Activated T-cell treated with anti-CD3 and anti-CD28 coated beads, Interleukin-2, amount 50 U/mL, for 4 hours (primary cell): ENCODE results near the gene ZCCHC7. TPM values are rescaled to one million over a fixed set of nuclear protein-coding genes. Genes with fewer than 3 reads are reported as not detected.

Source experiments
- ATAC-seq, 2 donors: fragments of 200-7000 bp; cut with Tn5 transposase; one replicate each; pipeline ENCODE4 v1.10.0; 2021
- DNase-seq: peaks from one replicate; pipeline ENCODE4 v3.0.0-alpha.2; 2020
- H3K27me3 Mint-ChIP-seq: one replicate; pipeline ENCODE4 v1.8.0; 2021; ENCODE audit warnings: low read depth, mixed read lengths
- H3K36me3 Mint-ChIP-seq: one replicate; pipeline ENCODE4 v1.8.0; 2022; ENCODE audit warnings: mixed read lengths; ENCODE audit not compliant: insufficient read depth
- H3K4me1 Mint-ChIP-seq: one replicate; pipeline ENCODE4 v1.8.0; 2021; ENCODE audit warnings: low read depth, mixed read lengths
- H3K4me3 Mint-ChIP-seq: one replicate; pipeline ENCODE4 v1.8.0; 2021; ENCODE audit warnings: mild to moderate bottlenecking, moderate library complexity, mixed read lengths
- H3K9me3 Mint-ChIP-seq: one replicate; pipeline ENCODE4 v1.8.0; 2021; ENCODE audit warnings: mixed read lengths
- total RNA-seq, 3 donors: library from RNA; stranded (reverse); gene quantifications; one replicate each; pipeline ENCODE4 v1.2.1, GENCODE V29; 2021

ZCCHC7 gene
- total RNA-seq, 3 donors from 2014 or later, result 23.6 to 25.6 (median 24.8) TPM

- H3K4me1 Mint-ChIP-seq, result peaks cover 20% of the 10 kb centered on the region
- H3K36me3 Mint-ChIP-seq, result peaks cover 10% of the 10 kb centered on the region
- ATAC-seq, result peak; percentile 51 to 58
- no peak overlapping the region for H3K4me3 Mint-ChIP-seq
- H3K27me3 Mint-ChIP-seq, result no peaks in the 10 kb centered on the region
- no peak for DNase-seq
- H3K9me3 Mint-ChIP-seq, result no peaks in the 10 kb centered on the region
These were observed 101.2 kb downstream of the ZCCHC7 start for GRCh38 chr9:37221489-37222106.

GRCh38 chr9:37229455-37229854 is 109.1 kb downstream of the ZCCHC7 start:
- Mint-ChIP-seq H3K9me3 (no peaks in the 10 kb centered on the region), H3K36me3 (peaks cover 10% of the 10 kb centered on the region), H3K4me1 (peaks cover 20% of the 10 kb centered on the region), H3K4me3 (no peak overlapping the region), H3K27me3 (no peaks in the 10 kb centered on the region)
- no peak for DNase-seq
- no peak for ATAC-seq

GRCh38 chr9:37229882-37230482 is 109.6 kb downstream of the ZCCHC7 start:
- no peaks in the 10 kb centered on the region for H3K9me3 Mint-ChIP-seq
- H3K4me1 Mint-ChIP-seq, result peaks cover 20% of the 10 kb centered on the region
- no peak for DNase-seq
- no peak overlapping the region for H3K4me3 Mint-ChIP-seq
- no peak for ATAC-seq
- no peaks in the 10 kb centered on the region for H3K27me3 Mint-ChIP-seq
- H3K36me3 Mint-ChIP-seq, result peaks cover 10% of the 10 kb centered on the region

GRCh38 chr9:37236822-37237221 is 116.4 kb downstream of the ZCCHC7 start:
- Mint-ChIP-seq H3K27me3 (no peaks in the 10 kb centered on the region), H3K4me1 (peaks cover 34% of the 10 kb centered on the region), H3K4me3 (no peak overlapping the region), H3K9me3 (no peaks in the 10 kb centered on the region), H3K36me3 (peaks cover 19% of the 10 kb centered on the region)
- ATAC-seq (no peak), DNase-seq (no peak)

GRCh38 chr9:37238122-37238521 is 117.7 kb downstream of the ZCCHC7 start:
- H3K4me1 Mint-ChIP-seq, result peaks cover 28% of the 10 kb centered on the region
- H3K36me3 Mint-ChIP-seq, result peaks cover 19% of the 10 kb centered on the region
- DNase-seq, result no peak
- no peak overlapping the region for H3K4me3 Mint-ChIP-seq
- H3K9me3 Mint-ChIP-seq, result no peaks in the 10 kb centered on the region
- no peaks in the 10 kb centered on the region for H3K27me3 Mint-ChIP-seq
- no peak for ATAC-seq

- DNase-seq (no peak), ATAC-seq (no peak)
- Mint-ChIP-seq H3K27me3 (no peaks in the 10 kb centered on the region), H3K36me3 (peaks cover 13% of the 10 kb centered on the region), H3K4me1 (peaks cover 20% of the 10 kb centered on the region), H3K9me3 (no peaks in the 10 kb centered on the region), H3K4me3 (no peak overlapping the region)
These were observed 119.0 kb downstream of the ZCCHC7 start for GRCh38 chr9:37239224-37239859.

- Mint-ChIP-seq H3K4me1 (peaks cover 20% of the 10 kb centered on the region), H3K27me3 (no peaks in the 10 kb centered on the region), H3K9me3 (no peaks in the 10 kb centered on the region), H3K4me3 (no peak overlapping the region), H3K36me3 (peaks cover 12% of the 10 kb centered on the region)
- ATAC-seq (no peak), DNase-seq (no peak)
These were observed 119.5 kb downstream of the ZCCHC7 start for GRCh38 chr9:37239921-37240320.

- peaks cover 8% of the 10 kb centered on the region for H3K36me3 Mint-ChIP-seq
- H3K27me3 Mint-ChIP-seq, result no peaks in the 10 kb centered on the region
- H3K9me3 Mint-ChIP-seq, result no peaks in the 10 kb centered on the region
- no peak for ATAC-seq
- no peak for DNase-seq
- no peak overlapping the region for H3K4me3 Mint-ChIP-seq
- H3K4me1 Mint-ChIP-seq, result peaks cover 20% of the 10 kb centered on the region
These were observed 121.0 kb downstream of the ZCCHC7 start for GRCh38 chr9:37241340-37241739.

- DNase-seq (no peak), ATAC-seq (no peak)
- Mint-ChIP-seq H3K27me3 (no peaks in the 10 kb centered on the region), H3K9me3 (no peaks in the 10 kb centered on the region), H3K36me3 (peaks cover 9% of the 10 kb centered on the region), H3K4me3 (no peak overlapping the region), H3K4me1 (peaks cover 16% of the 10 kb centered on the region)
These were observed 121.7 kb downstream of the ZCCHC7 start for GRCh38 chr9:37242089-37242488.

GRCh38 chr9:37243588-37244345 is 123.4 kb downstream of the ZCCHC7 start:
- peaks cover 5% of the 10 kb centered on the region for H3K4me1 Mint-ChIP-seq
- H3K27me3 Mint-ChIP-seq, result no peaks in the 10 kb centered on the region
- peaks cover 9% of the 10 kb centered on the region for H3K36me3 Mint-ChIP-seq
- ATAC-seq (no peak), DNase-seq (no peak)
- no peak overlapping the region for H3K4me3 Mint-ChIP-seq
- no peaks in the 10 kb centered on the region for H3K9me3 Mint-ChIP-seq

- Mint-ChIP-seq H3K4me1 (peaks cover 4% of the 10 kb centered on the region), H3K9me3 (no peaks in the 10 kb centered on the region), H3K27me3 (no peaks in the 10 kb centered on the region), H3K4me3 (no peak overlapping the region), H3K36me3 (peaks cover 25% of the 10 kb centered on the region)
- DNase-seq (no peak), ATAC-seq (no peak)
These were observed 126.5 kb downstream of the ZCCHC7 start for GRCh38 chr9:37246826-37247225.

- DNase-seq (no peak), ATAC-seq (no peak)
- H3K27me3 Mint-ChIP-seq, result no peaks in the 10 kb centered on the region
- H3K36me3 Mint-ChIP-seq, result peaks cover 33% of the 10 kb centered on the region
- H3K4me3 Mint-ChIP-seq, result no peak overlapping the region
- H3K4me1 Mint-ChIP-seq, result peaks cover 7% of the 10 kb centered on the region
- peaks cover 3% of the 10 kb centered on the region for H3K9me3 Mint-ChIP-seq
These were observed 128.3 kb downstream of the ZCCHC7 start for GRCh38 chr9:37248651-37249163.

- no peak for ATAC-seq
- Mint-ChIP-seq H3K4me3 (no peak overlapping the region), H3K9me3 (peaks cover 3% of the 10 kb centered on the region), H3K36me3 (peaks cover 37% of the 10 kb centered on the region), H3K27me3 (no peaks in the 10 kb centered on the region), H3K4me1 (peaks cover 8% of the 10 kb centered on the region)
- no peak for DNase-seq
These were observed 131.1 kb downstream of the ZCCHC7 start for GRCh38 chr9:37251452-37251851.

GRCh38 chr9:37253377-37253937 is 133.1 kb downstream of the ZCCHC7 start:
- DNase-seq, result no peak
- peaks cover 3% of the 10 kb centered on the region for H3K9me3 Mint-ChIP-seq
- no peaks in the 10 kb centered on the region for H3K27me3 Mint-ChIP-seq
- peaks cover 33% of the 10 kb centered on the region for H3K36me3 Mint-ChIP-seq
- peaks cover 13% of the 10 kb centered on the region for H3K4me1 Mint-ChIP-seq
- peak in 1 of 2 donors; percentile 35 for ATAC-seq
- H3K4me3 Mint-ChIP-seq, result no peak overlapping the region
